MM.1S (cell line): ENCODE measurements around the gene ADCYAP1R1.

Experiments used
- DNase-seq: peaks from one replicate; pipeline ENCODE4 v3.0.0-alpha.2; 2015
- H2AFZ ChIP-seq: fragments of 300-600 bp; sonication (generic); 2 replicates; pipeline ENCODE4 v1.6.0; 2016; ENCODE audit warnings: antibody characterized with exemption, low read length
- H3F3A ChIP-seq: fragments of 300-600 bp; sonication (generic); 2 replicates; pipeline ENCODE4 v1.6.1; 2016; ENCODE audit warnings: mild to moderate bottlenecking, antibody characterized with exemption, low read length, moderate library complexity, mixed read lengths; ENCODE audit not compliant: insufficient read depth
- H3K27ac ChIP-seq: fragments of 300-600 bp; sonication (generic); 2 replicates; pipeline ENCODE4 v1.5.1; 2016; ENCODE audit warnings: mild to moderate bottlenecking, low read length
- H3K27me3 ChIP-seq: fragments of 300-600 bp; sonication (generic); replicated peaks from 2 replicates; pipeline ENCODE4 v1.6.0; 2016; ENCODE audit warnings: low read length; ENCODE audit not compliant: insufficient read depth
- H3K36me3 ChIP-seq: fragments of 300-600 bp; sonication (generic); replicated peaks from 2 replicates; pipeline ENCODE4 v1.6.1; 2016; ENCODE audit warnings: mild to moderate bottlenecking, low read length, mixed read lengths; ENCODE audit not compliant: insufficient read depth
- H3K4me1 ChIP-seq: fragments of 300-600 bp; sonication (generic); 2 replicates; pipeline ENCODE4 v1.6.1; 2016; ENCODE audit warnings: low read length, mixed read lengths
- H3K4me2 ChIP-seq: fragments of 300-600 bp; sonication (generic); 2 replicates; pipeline ENCODE4 v1.6.0; 2016; ENCODE audit warnings: low read depth, low read length
- H3K4me3 ChIP-seq: fragments of 300-600 bp; sonication (generic); 2 replicates; pipeline ENCODE4 v1.5.1; 2016; ENCODE audit warnings: low read length, mixed read lengths
- H3K79me2 ChIP-seq: fragments of 300-600 bp; sonication (generic); 2 replicates; pipeline ENCODE4 v1.6.1; 2016; ENCODE audit warnings: mixed run types, low read length, mixed read lengths
- H3K9ac ChIP-seq: fragments of 300-600 bp; sonication (generic); 2 replicates; pipeline ENCODE4 v1.6.1; 2016; ENCODE audit warnings: low read length, mixed read lengths
- H3K9me2 ChIP-seq: fragments of 300-600 bp; sonication (generic); replicated peaks from 2 replicates; pipeline ENCODE4 v1.6.1; 2016; ENCODE audit warnings: mild to moderate bottlenecking, low read length, mixed read lengths; ENCODE audit not compliant: insufficient read depth
- H3K9me3 ChIP-seq: fragments of 300-600 bp; sonication (generic); replicated peaks from 2 replicates; pipeline ENCODE4 v1.6.1; 2016; ENCODE audit warnings: mild to moderate bottlenecking, low read length, mixed read lengths; ENCODE audit not compliant: insufficient read depth
- H4K20me1 ChIP-seq: fragments of 300-600 bp; sonication (generic); 2 replicates; pipeline ENCODE4 v1.6.1; 2016; ENCODE audit warnings: mild to moderate bottlenecking, low read length, moderate library complexity, mixed read lengths; ENCODE audit not compliant: insufficient read depth
- EZH2 ChIP-seq: fragments of 300-600 bp; sonication (generic); optimal IDR thresholded peaks from 2 replicates; pipeline ENCODE3; 2017; ENCODE audit warnings: low read depth, mild to moderate bottlenecking, antibody characterized with exemption, low read length, mixed read lengths
- EZH2phosphoT487 ChIP-seq: fragments of 300-600 bp; sonication (generic); IDR thresholded peaks from 2 replicates; pipeline ENCODE4 v1.6.1; 2018; ENCODE audit warnings: antibody characterized with exemption, low read length
- TF ChIP-seq, protein P1 (sequence below): fragments of 300-600 bp; sonication (generic); IDR thresholded peaks from 2 replicates; pipeline ENCODE4 v1.5.1; 2016; ENCODE audit warnings: antibody characterized with exemption, low read length, mixed read lengths

The ADCYAP1R1 gene

DNA sequence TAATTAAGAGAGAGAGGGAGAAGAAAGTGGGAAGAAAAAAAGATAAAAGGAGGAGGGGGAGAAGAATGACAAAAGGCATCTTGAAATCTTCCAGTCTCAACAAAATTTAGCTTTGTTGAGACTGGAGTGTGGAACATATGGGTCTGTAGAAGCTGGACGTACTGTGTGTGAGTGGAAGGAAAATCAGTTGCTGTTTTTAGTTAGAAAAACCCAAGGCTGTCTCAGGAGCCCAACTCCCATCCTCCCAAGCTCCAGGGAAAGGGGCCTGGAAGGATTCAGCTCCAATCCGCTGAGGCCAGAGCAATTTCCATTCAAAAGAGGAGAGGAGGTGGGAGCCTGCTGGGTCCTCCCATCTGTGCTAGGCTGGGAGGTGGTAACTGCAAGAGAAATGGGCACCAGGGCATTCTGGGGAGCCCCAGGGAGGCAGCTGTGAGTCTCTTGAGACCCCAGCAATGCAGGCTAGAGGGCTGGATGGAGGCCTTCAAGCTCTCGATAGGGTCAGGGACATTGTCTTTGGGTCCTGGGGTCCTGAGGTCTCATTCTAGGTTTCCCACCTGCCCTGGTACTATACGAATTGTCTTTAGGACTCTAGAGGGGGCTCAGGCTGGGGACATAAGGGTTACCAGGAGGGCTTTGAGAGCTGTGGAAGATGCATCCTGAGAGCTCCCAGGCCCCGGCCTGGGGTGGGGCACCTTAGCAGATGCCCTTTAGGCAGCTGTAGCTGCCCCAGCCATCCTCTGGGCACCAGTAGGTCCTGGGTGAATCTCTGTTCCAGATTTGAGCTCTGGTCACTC, 21.4 kb downstream of the ADCYAP1R1 start:
- Histone ChIP-seq H2AFZ (no peak overlapping the region), H3K4me2 (no peak overlapping the region), H3K4me1 (no peaks in the 10 kb centered on the region), H3K9me2 (no peaks in the 10 kb centered on the region), H3K9me3 (no peaks in the 10 kb centered on the region), H3K36me3 (no peaks in the 10 kb centered on the region), H4K20me1 (no peaks in the 10 kb centered on the region), H3K79me2 (no peaks in the 10 kb centered on the region), H3K27ac (no peak overlapping the region), H3K4me3 (no peak overlapping the region), H3K27me3 (no peaks in the 10 kb centered on the region), H3F3A (no peaks in the 10 kb centered on the region), H3K9ac (no peak overlapping the region)
- TF ChIP-seq, protein P1, sequence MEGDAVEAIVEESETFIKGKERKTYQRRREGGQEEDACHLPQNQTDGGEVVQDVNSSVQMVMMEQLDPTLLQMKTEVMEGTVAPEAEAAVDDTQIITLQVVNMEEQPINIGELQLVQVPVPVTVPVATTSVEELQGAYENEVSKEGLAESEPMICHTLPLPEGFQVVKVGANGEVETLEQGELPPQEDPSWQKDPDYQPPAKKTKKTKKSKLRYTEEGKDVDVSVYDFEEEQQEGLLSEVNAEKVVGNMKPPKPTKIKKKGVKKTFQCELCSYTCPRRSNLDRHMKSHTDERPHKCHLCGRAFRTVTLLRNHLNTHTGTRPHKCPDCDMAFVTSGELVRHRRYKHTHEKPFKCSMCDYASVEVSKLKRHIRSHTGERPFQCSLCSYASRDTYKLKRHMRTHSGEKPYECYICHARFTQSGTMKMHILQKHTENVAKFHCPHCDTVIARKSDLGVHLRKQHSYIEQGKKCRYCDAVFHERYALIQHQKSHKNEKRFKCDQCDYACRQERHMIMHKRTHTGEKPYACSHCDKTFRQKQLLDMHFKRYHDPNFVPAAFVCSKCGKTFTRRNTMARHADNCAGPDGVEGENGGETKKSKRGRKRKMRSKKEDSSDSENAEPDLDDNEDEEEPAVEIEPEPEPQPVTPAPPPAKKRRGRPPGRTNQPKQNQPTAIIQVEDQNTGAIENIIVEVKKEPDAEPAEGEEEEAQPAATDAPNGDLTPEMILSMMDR = no peak
- TF ChIP-seq EZH2phosphoT487 (no peak), EZH2 (no peak)
- no peak for DNase-seq

DNA sequence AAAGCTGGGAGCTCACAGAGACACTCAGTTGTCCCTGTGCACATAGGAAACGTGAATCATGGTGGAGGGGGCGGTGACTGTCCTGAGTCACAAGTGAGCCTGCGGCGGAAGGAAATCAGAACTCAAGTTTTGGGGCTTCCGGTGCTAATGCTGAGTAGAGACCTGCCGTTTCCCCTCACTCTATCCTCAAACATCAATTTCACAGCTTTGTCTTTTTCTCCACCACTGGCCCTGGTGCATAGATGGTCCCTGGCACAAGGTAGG, 21.9 kb downstream of the ADCYAP1R1 start:
- Histone ChIP-seq H3K79me2 (no peaks in the 10 kb centered on the region), H3K36me3 (no peaks in the 10 kb centered on the region), H4K20me1 (no peaks in the 10 kb centered on the region), H3K9me2 (no peaks in the 10 kb centered on the region), H3K4me1 (no peaks in the 10 kb centered on the region), H3K27ac (no peak overlapping the region), H3K4me3 (no peak overlapping the region), H3K9ac (no peak overlapping the region), H3F3A (no peaks in the 10 kb centered on the region), H3K9me3 (no peaks in the 10 kb centered on the region), H2AFZ (no peak overlapping the region), H3K27me3 (no peaks in the 10 kb centered on the region), H3K4me2 (no peak overlapping the region)
- TF ChIP-seq EZH2phosphoT487 (no peak), EZH2 (no peak)
- TF ChIP-seq, protein P1 = no peak
- no peak for DNase-seq

DNA sequence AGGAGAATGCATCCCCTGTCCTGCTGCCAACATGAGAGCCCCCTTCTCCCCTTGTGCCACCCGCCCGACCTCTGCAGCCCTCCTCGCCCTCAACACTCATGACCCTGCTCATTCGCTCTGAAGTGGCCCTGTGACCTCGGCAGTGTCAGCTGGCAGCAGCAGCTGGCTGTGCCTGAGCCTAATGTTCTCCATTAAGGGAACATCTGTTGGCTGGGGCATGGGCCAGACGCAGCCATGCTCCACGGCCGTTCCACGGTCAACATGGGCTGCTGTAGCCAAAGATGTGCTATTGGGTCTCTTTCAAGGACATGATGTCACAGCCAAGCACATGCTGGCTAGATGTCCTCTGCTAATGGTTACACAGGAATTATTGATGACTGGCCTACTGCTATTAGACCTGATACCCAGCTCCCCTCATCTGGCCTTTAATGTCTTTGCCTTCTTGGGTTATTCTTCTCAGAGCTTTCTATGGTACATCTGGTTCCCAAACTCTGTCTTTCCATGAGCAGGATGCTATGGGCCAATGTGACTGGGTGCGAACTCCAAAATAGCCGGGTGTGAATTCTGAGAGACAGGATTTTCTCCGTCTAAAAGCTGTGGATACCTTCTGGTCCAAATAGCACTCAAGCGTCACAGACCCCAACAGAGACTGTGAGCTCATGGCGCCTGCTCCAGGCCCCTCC, 22.4 kb downstream of the ADCYAP1R1 start:
- no peak for DNase-seq
- Histone ChIP-seq H3K9ac (no peak overlapping the region), H2AFZ (no peak overlapping the region), H3K9me2 (no peaks in the 10 kb centered on the region), H3K4me3 (no peak overlapping the region), H3K27ac (no peak overlapping the region), H3F3A (no peaks in the 10 kb centered on the region), H4K20me1 (no peaks in the 10 kb centered on the region), H3K27me3 (no peaks in the 10 kb centered on the region), H3K4me2 (no peak overlapping the region), H3K79me2 (no peaks in the 10 kb centered on the region), H3K9me3 (no peaks in the 10 kb centered on the region), H3K4me1 (no peaks in the 10 kb centered on the region), H3K36me3 (no peaks in the 10 kb centered on the region)
- TF ChIP-seq EZH2phosphoT487 (no peak), EZH2 (no peak)
- TF ChIP-seq, protein P1 = no peak
